ENCODE results near the gene PSMA1. TPM values are rescaled to one million over a fixed set of nuclear protein-coding genes. Genes with fewer than 3 reads are reported as not detected.
A peak's percentile ranks its signal among the peaks of the same experiment; 100 is the strongest.

The PSMA1 gene
- total and polyA plus RNA-seq, 2 of the 13 experiments (the other 11 are each of a cell fraction or from before 2014, with no cell fraction given), result 188 to 229 TPM

DNA sequence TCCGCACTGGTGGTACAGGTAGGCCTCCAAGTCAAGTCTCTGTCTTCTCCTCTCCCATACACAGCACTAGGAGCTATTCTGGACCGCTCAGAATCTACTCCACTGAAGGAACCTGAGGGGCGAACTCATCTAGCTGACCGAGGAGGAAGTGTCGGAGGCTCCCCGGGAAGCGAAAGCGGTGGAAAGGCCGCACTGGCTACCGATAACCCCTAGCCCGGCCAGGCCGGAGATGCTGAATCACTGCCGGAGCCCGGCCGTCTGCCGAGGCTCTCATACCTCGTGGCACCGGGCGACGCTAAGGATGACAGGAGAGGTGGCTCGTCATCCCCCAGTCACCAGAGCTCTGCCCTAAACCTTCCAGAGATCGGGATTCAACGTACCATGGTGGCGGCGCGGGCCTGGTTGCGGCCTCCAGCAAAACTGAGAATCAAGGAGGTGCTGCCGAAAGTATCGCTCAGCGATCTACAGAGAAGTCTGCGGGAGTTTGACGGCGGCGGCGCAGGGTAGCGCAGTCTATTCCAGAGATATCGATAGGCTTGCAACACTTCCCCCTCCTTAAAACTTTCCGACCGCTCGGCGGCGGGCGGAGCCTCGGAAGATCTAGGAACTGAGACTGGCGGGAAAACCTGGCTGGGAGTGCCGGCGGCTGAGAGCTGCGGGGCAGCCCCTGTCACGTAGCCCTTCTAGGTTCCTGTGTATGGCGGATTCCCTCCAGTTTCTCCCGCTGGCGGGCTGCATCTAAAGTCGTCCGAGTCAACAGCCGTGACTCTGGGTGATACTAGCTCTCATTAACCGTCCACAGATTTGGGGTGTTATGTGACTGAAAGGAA, at the start of gene PSMA1 (continued):
- TF ChIP-seq ZNF333 (CRISPR knock-in tag; IDR thresholded peaks at IDR 0.05; ENCODE audit: borderline replicate concordance), result peak; percentile 99
- TF ChIP-seq ZNF660 (CRISPR knock-in tag; IDR thresholded peaks at IDR 0.05; ENCODE audit: borderline replicate concordance, low read depth), result no peak
- no peak for TF ChIP-seq IKZF1 (IDR thresholded peaks at IDR 0.05)
- TF ChIP-seq, protein P1, sequence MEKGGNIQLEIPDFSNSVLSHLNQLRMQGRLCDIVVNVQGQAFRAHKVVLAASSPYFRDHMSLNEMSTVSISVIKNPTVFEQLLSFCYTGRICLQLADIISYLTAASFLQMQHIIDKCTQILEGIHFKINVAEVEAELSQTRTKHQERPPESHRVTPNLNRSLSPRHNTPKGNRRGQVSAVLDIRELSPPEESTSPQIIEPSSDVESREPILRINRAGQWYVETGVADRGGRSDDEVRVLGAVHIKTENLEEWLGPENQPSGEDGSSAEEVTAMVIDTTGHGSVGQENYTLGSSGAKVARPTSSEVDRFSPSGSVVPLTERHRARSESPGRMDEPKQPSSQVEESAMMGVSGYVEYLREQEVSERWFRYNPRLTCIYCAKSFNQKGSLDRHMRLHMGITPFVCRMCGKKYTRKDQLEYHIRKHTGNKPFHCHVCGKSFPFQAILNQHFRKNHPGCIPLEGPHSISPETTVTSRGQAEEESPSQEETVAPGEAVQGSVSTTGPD (CRISPR knock-in tag; IDR thresholded peaks at IDR 0.05), result 0 out of 2 replicates have a peak, but pooled peaks have one; percentile 32
- TF ChIP-seq ARNT (IDR thresholded peaks at IDR 0.05), result no peak
- no peak for TF ChIP-seq HNRNPUL1 (IDR thresholded peaks at IDR 0.05; ENCODE audit: low read depth, low read length)
- TF ChIP-seq POLR2A (IDR thresholded peaks at IDR 0.05; ENCODE audit: insufficient read depth in 1 of 2, low read depth in 2 of 2, low read length in 2 of 2), result peak; percentile 78 to 79
- TF ChIP-seq RFX1 (IDR thresholded peaks at IDR 0.05), result no peak
- no peak for TF ChIP-seq NR3C1 (CRISPR knock-in tag; IDR thresholded peaks at IDR 0.05)
- no peak for TF ChIP-seq ZNF567 (CRISPR knock-in tag; IDR thresholded peaks at IDR 0.05; ENCODE audit: borderline replicate concordance)
- TF ChIP-seq SMAD9 (CRISPR knock-in tag; IDR thresholded peaks at IDR 0.05), result no peak
- TF ChIP-seq, protein P2, sequence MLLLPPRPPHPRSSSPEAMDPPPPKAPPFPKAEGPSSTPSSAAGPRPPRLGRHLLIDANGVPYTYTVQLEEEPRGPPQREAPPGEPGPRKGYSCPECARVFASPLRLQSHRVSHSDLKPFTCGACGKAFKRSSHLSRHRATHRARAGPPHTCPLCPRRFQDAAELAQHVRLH (CRISPR knock-in tag; IDR thresholded peaks at IDR 0.05; ENCODE audit: borderline replicate concordance, low read depth), result peak; percentile 88
- peak; percentile 84; the same call in 1 of the 2 replicates for TF ChIP-seq ZNF350 (CRISPR knock-in tag; IDR thresholded peaks at IDR 0.05; ENCODE audit: borderline replicate concordance, low read depth)
- peak; percentile 96 for TF ChIP-seq KAT8 (CRISPR knock-in tag; IDR thresholded peaks at IDR 0.05)
- TF ChIP-seq ZNF598 (CRISPR knock-in tag; IDR thresholded peaks at IDR 0.05; ENCODE audit: borderline replicate concordance), result peak; percentile 40; the same call in 1 of the 2 replicates
- TF ChIP-seq, protein P3, sequence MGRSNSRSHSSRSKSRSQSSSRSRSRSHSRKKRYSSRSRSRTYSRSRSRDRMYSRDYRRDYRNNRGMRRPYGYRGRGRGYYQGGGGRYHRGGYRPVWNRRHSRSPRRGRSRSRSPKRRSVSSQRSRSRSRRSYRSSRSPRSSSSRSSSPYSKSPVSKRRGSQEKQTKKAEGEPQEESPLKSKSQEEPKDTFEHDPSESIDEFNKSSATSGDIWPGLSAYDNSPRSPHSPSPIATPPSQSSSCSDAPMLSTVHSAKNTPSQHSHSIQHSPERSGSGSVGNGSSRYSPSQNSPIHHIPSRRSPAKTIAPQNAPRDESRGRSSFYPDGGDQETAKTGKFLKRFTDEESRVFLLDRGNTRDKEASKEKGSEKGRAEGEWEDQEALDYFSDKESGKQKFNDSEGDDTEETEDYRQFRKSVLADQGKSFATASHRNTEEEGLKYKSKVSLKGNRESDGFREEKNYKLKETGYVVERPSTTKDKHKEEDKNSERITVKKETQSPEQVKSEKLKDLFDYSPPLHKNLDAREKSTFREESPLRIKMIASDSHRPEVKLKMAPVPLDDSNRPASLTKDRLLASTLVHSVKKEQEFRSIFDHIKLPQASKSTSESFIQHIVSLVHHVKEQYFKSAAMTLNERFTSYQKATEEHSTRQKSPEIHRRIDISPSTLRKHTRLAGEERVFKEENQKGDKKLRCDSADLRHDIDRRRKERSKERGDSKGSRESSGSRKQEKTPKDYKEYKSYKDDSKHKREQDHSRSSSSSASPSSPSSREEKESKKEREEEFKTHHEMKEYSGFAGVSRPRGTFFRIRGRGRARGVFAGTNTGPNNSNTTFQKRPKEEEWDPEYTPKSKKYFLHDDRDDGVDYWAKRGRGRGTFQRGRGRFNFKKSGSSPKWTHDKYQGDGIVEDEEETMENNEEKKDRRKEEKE (IDR thresholded peaks at IDR 0.05), result no peak
- TF ChIP-seq, protein P4, sequence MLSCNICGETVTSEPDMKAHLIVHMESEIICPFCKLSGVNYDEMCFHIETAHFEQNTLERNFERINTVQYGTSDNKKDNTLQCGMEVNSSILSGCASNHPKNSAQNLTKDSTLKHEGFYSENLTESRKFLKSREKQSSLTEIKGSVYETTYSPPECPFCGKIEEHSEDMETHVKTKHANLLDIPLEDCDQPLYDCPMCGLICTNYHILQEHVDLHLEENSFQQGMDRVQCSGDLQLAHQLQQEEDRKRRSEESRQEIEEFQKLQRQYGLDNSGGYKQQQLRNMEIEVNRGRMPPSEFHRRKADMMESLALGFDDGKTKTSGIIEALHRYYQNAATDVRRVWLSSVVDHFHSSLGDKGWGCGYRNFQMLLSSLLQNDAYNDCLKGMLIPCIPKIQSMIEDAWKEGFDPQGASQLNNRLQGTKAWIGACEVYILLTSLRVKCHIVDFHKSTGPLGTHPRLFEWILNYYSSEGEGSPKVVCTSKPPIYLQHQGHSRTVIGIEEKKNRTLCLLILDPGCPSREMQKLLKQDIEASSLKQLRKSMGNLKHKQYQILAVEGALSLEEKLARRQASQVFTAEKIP (CRISPR knock-in tag; IDR thresholded peaks at IDR 0.05; ENCODE audit: borderline replicate concordance), result no peak
- TF ChIP-seq STAT5B (CRISPR knock-in tag; IDR thresholded peaks at IDR 0.05), result peak; percentile 50; the same call in 1 of the 2 replicates
- no peak for TF ChIP-seq ZFP62 (CRISPR knock-in tag; IDR thresholded peaks at IDR 0.05)
- no peak for TF ChIP-seq ZNF234 (CRISPR knock-in tag; conservative IDR thresholded peaks at IDR 0.05)
- 0 out of 2 replicates have a peak, but pooled peaks have one; percentile 44 for TF ChIP-seq CAMTA2 (CRISPR knock-in tag; IDR thresholded peaks at IDR 0.05; ENCODE audit: borderline replicate concordance)
- no peak for TF ChIP-seq JUNB (CRISPR knock-in tag; IDR thresholded peaks at IDR 0.05; ENCODE audit: borderline replicate concordance)
- no peak for TF ChIP-seq FOXP1 (IDR thresholded peaks at IDR 0.05)
- no peak for TF ChIP-seq FOXP1 (CRISPR knock-in tag; IDR thresholded peaks at IDR 0.05)
- TF ChIP-seq HMG20A (CRISPR knock-in tag; IDR thresholded peaks at IDR 0.05; ENCODE audit: borderline replicate concordance), result no peak
- TF ChIP-seq ZNF207 (IDR thresholded peaks at IDR 0.05; ENCODE audit: borderline replicate concordance), result no peak
